GM12892 (cell line): ENCODE data around the gene WNT3.

ENCODE experiments used
- POLR2A ChIP-seq: IDR thresholded peaks from 2 replicates; pipeline ENCODE4 v1.6.1; 2011; ENCODE audit warnings: low read depth, low read length, control low read depth
- TAF1 ChIP-seq: IDR thresholded peaks from 2 replicates; pipeline ENCODE4 v1.6.1; 2011; ENCODE audit warnings: low read depth, mild to moderate bottlenecking, control low read depth, low read length, borderline replicate concordance

- TF ChIP-seq POLR2A, result no peak
- TF ChIP-seq TAF1, result no peak
Observed at GRCh38 chr17:46772475-46773220, 45.8 kb downstream of the WNT3 start.
